DOHH2 (cell line): ENCODE data around the gene SRR.

ENCODE experiments used
- H3F3A ChIP-seq: fragments of 200-600 bp; sonication (generic), shearing (Covaris generic); 2 replicates; pipeline ENCODE4 v1.6.0; 2016; ENCODE audit warnings: antibody characterized with exemption, mild to moderate bottlenecking; ENCODE audit not compliant: control insufficient read depth, insufficient read depth
- H3K27ac ChIP-seq: fragments of 200-600 bp; sonication (generic); 2 replicates; pipeline ENCODE4 v1.5.1; 2014; ENCODE audit warnings: low read depth, mild to moderate bottlenecking, low read length, moderate library complexity
- H3K27me3 ChIP-seq: fragments of 200-600 bp; sonication (generic); 2 replicates; pipeline ENCODE4 v1.6.1; 2014; ENCODE audit warnings: mild to moderate bottlenecking, low read length, mixed read lengths; ENCODE audit not compliant: control insufficient read depth
- H3K36me3 ChIP-seq: fragments of 200-600 bp; sonication (generic); 2 replicates; pipeline ENCODE4 v1.6.1; 2014; ENCODE audit warnings: mild to moderate bottlenecking, low read length, moderate library complexity, mixed read lengths; ENCODE audit not compliant: control insufficient read depth
- H3K4me1 ChIP-seq: fragments of 200-600 bp; sonication (generic); 2 replicates; pipeline ENCODE4 v1.6.1; 2014; ENCODE audit warnings: mild to moderate bottlenecking, low read length, mixed read lengths; ENCODE audit not compliant: control insufficient read depth
- H3K4me2 ChIP-seq: fragments of 200-600 bp; sonication (generic); 2 replicates; pipeline ENCODE4 v1.6.0; 2014; ENCODE audit warnings: mild to moderate bottlenecking, low read length, moderate library complexity
- H3K4me3 ChIP-seq: fragments of 200-600 bp; sonication (generic); 2 replicates; pipeline ENCODE4 v1.5.1; 2014; ENCODE audit warnings: mild to moderate bottlenecking, low read length, mixed read lengths
- H3K79me2 ChIP-seq: fragments of 200-600 bp; sonication (generic); 2 replicates; pipeline ENCODE4 v1.6.1; 2014; ENCODE audit warnings: mild to moderate bottlenecking, low read length, mixed read lengths; ENCODE audit not compliant: control insufficient read depth
- H3K9me2 ChIP-seq: fragments of 200-600 bp; sonication (generic); replicated peaks from 2 replicates; pipeline ENCODE4 v1.6.1; 2014; ENCODE audit warnings: mild to moderate bottlenecking, low read length, mixed read lengths; ENCODE audit not compliant: control insufficient read depth
- H3K9me3 ChIP-seq: fragments of 200-600 bp; sonication (generic); 2 replicates; pipeline ENCODE4 v1.6.1; 2014; ENCODE audit warnings: antibody characterized with exemption, low read length, mixed read lengths; ENCODE audit not compliant: control insufficient read depth, insufficient read depth
- H4K20me1 ChIP-seq: fragments of 200-600 bp; sonication (generic); 2 replicates; pipeline ENCODE4 v1.6.0; 2014; ENCODE audit warnings: low read depth, mild to moderate bottlenecking, antibody characterized with exemption, low read length, moderate library complexity; ENCODE audit not compliant: control insufficient read depth, insufficient read depth
- EZH2phosphoT487 ChIP-seq: fragments of 200-600 bp; sonication (generic); IDR thresholded peaks from 2 replicates; pipeline ENCODE4 v1.6.1; 2017; ENCODE audit warnings: borderline replicate concordance, mild to moderate bottlenecking, antibody characterized with exemption, low read length, moderate library complexity, mixed read lengths
- TF ChIP-seq, protein P1 (sequence below): fragments of 200-600 bp; sonication (generic); IDR thresholded peaks from one replicate; pipeline ENCODE4 v1.5.1; 2014; ENCODE audit warnings: antibody characterized with exemption, mild to moderate bottlenecking, low read depth, low read length; ENCODE audit not compliant: poor library complexity, severe bottlenecking

SRR gene

DNA sequence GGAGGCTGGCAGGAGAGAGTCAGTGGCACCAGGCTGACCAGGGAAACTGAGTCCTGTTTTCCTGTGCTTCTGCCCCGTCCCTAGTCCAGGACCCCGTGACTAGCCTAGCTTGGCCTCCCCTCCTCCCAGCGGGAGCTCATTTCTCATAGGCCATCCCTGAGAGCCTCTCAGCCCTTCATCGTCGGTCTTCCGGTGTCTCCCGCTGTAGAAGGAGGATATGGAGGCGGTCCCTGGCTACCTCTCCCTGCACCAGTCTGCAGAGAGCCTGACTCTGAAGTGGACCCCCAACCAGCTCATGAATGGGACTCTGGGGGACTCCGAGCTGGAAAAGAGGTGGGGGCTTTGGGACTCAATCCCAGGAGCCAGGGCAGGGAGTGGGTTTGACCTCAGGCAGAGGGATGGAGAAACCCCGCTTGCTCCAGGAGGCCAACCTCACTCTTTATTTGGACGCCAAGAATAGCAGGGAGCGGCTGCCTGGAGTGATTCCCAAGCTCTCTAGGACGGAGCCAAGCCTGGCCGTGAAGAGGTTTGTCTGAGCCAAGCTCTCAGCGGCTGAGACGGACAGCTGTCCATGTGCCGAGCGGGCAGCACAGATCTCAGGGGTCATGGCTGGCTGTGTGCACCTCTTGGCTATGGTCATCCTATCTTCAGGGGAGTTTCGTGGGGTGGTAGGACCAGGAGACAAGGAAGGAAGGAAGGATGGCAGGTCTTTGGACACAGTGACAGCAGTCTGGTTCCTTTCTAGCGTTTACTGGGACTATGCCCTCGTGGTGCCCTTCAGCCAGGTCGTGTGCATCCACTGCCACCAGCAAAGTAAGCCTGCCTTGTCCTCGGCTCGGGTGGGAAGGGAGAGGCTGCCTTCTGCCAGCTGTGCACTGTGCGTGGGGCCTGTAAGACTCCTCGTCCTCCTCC is 60.4 kb downstream of the SRR start:
- Histone ChIP-seq H3K4me2 (no peak overlapping the region), H3K79me2 (no peaks in the 10 kb centered on the region), H3K4me1 (no peaks in the 10 kb centered on the region), H3F3A (no peaks in the 10 kb centered on the region), H3K27me3 (no peaks in the 10 kb centered on the region), H3K9me3 (no peaks in the 10 kb centered on the region), H3K36me3 (no peaks in the 10 kb centered on the region), H3K9me2 (no peaks in the 10 kb centered on the region), H3K4me3 (no peak overlapping the region), H3K27ac (no peak overlapping the region), H4K20me1 (no peaks in the 10 kb centered on the region)
- no peak for TF ChIP-seq EZH2phosphoT487
- TF ChIP-seq, protein P1, sequence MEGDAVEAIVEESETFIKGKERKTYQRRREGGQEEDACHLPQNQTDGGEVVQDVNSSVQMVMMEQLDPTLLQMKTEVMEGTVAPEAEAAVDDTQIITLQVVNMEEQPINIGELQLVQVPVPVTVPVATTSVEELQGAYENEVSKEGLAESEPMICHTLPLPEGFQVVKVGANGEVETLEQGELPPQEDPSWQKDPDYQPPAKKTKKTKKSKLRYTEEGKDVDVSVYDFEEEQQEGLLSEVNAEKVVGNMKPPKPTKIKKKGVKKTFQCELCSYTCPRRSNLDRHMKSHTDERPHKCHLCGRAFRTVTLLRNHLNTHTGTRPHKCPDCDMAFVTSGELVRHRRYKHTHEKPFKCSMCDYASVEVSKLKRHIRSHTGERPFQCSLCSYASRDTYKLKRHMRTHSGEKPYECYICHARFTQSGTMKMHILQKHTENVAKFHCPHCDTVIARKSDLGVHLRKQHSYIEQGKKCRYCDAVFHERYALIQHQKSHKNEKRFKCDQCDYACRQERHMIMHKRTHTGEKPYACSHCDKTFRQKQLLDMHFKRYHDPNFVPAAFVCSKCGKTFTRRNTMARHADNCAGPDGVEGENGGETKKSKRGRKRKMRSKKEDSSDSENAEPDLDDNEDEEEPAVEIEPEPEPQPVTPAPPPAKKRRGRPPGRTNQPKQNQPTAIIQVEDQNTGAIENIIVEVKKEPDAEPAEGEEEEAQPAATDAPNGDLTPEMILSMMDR: no peak

DNA sequence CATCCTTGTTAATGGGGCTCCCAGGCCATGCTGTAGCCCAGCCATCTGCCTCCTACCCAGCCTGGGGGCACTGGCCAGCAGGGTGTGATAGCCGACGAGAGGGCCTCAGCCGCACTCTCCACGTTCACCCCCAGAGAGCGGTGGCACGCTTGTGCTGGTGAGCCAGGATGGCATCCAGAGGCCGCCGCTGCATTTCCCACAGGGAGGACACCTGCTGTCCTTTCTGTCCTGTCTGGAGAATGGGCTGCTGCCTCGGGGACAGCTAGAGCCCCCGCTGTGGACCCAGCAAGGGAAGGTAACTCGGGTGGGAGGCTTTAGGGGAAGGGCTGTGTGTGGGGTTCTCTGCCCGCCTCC is 61.0 kb downstream of the SRR start:
- no peak overlapping the region for H3K4me3 ChIP-seq
- H3K79me2 ChIP-seq: no peaks in the 10 kb centered on the region
- H3F3A ChIP-seq: no peaks in the 10 kb centered on the region
- no peaks in the 10 kb centered on the region for H3K9me2 ChIP-seq
- no peaks in the 10 kb centered on the region for H3K36me3 ChIP-seq
- no peak overlapping the region for H3K4me2 ChIP-seq
- H4K20me1 ChIP-seq: no peaks in the 10 kb centered on the region
- TF ChIP-seq EZH2phosphoT487: no peak
- TF ChIP-seq, protein P1: no peak
- H3K9me3 ChIP-seq: no peaks in the 10 kb centered on the region
- H3K27me3 ChIP-seq: no peaks in the 10 kb centered on the region
- no peak overlapping the region for H3K27ac ChIP-seq
- no peaks in the 10 kb centered on the region for H3K4me1 ChIP-seq

DNA sequence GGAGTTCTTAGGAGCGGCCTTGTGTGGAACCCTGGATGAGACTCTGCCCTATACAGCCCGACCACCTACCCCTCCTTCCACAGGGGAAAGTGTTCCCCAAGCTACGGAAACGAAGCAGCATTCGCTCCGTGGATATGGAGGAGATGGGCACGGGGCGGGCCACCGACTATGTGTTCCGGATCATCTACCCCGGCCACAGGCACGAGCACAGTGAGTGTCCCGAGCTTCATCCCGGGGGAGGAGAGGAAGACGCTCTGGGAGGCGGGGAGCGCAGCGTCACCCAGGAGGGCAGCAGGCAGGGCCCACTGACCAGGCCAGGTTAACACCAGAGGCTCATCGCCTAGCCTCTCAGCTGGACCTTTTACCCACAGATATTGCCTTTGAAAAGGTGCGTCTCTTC is 61.4 kb downstream of the SRR start:
- H3K27ac ChIP-seq: no peak overlapping the region
- no peaks in the 10 kb centered on the region for H3K4me1 ChIP-seq
- TF ChIP-seq, protein P1: no peak
- TF ChIP-seq EZH2phosphoT487: no peak
- no peak overlapping the region for H3K4me3 ChIP-seq
- H3K9me3 ChIP-seq: no peaks in the 10 kb centered on the region
- no peaks in the 10 kb centered on the region for H4K20me1 ChIP-seq
- H3K79me2 ChIP-seq: no peaks in the 10 kb centered on the region
- H3K4me2 ChIP-seq: no peak overlapping the region
- H3K36me3 ChIP-seq: no peaks in the 10 kb centered on the region
- no peaks in the 10 kb centered on the region for H3F3A ChIP-seq
- H3K9me2 ChIP-seq: no peaks in the 10 kb centered on the region
- no peaks in the 10 kb centered on the region for H3K27me3 ChIP-seq
